GM18868 (cell line): ENCODE results near the gene CTNNAL1.
A peak's percentile ranks its signal among the peaks of the same experiment; 100 is the strongest.
"Not testable (repeated sequence)": the region's sequence is repeated elsewhere in the genome, so short reads cannot be mapped to it uniquely, and the experiment has no call there.

Source experiments
- ATAC-seq: cut with Tn5 transposase; IDR thresholded peaks from one replicate; pipeline ENCODE4 v1.9.1; 2021; ENCODE audit warnings: mild to moderate bottlenecking, moderate library complexity; ENCODE audit not compliant: unreplicated experiment

Gene CTNNAL1

GRCh38 chr9:109012876-109013678, at the start of gene CTNNAL1:
TSS of gene CTNNAL1 (minus strand) at chr9:109013499. CDS start at chr9:109013442, 57 bp downstream.
- peak; percentile 62 for ATAC-seq

GRCh38 chr9:109062543-109062942, 49.2 kb upstream of the CTNNAL1 start:
- no peak for ATAC-seq

GRCh38 chr9:109060191-109060590, 46.9 kb upstream of the CTNNAL1 start:
- ATAC-seq: no peak

- not testable (repeated sequence) for ATAC-seq
Observed at GRCh38 chr9:109053121-109053520, 39.8 kb upstream of the CTNNAL1 start.

- no peak for ATAC-seq
Observed at GRCh38 chr9:109052416-109052815, 39.1 kb upstream of the CTNNAL1 start.

- ATAC-seq: no peak
Observed at GRCh38 chr9:109051733-109052132, 38.4 kb upstream of the CTNNAL1 start.

GRCh38 chr9:109050444-109050843, 37.1 kb upstream of the CTNNAL1 start:
- no peak for ATAC-seq

GRCh38 chr9:109048822-109049221, 35.5 kb upstream of the CTNNAL1 start:
- no peak for ATAC-seq

- no peak for ATAC-seq
Observed at GRCh38 chr9:109047259-109047658, 34.0 kb upstream of the CTNNAL1 start.

GRCh38 chr9:109046346-109046745, 33.0 kb upstream of the CTNNAL1 start:
- no peak for ATAC-seq

GRCh38 chr9:109043578-109043977, 30.3 kb upstream of the CTNNAL1 start:
- no peak for ATAC-seq

GRCh38 chr9:109040571-109040970, 27.3 kb upstream of the CTNNAL1 start:
- ATAC-seq: no peak

GRCh38 chr9:109039539-109039938, 26.2 kb upstream of the CTNNAL1 start:
- ATAC-seq: no peak

- ATAC-seq: no peak
Observed at GRCh38 chr9:109037946-109038715, 24.8 kb upstream of the CTNNAL1 start.

GRCh38 chr9:109036744-109037680, 23.7 kb upstream of the CTNNAL1 start:
- ATAC-seq: no peak

- ATAC-seq: no peak
Observed at GRCh38 chr9:109035684-109036423, 22.6 kb upstream of the CTNNAL1 start.

GRCh38 chr9:109033941-109034700, 20.8 kb upstream of the CTNNAL1 start:
- ATAC-seq: no peak

GRCh38 chr9:109031241-109031640, 17.9 kb upstream of the CTNNAL1 start:
- no peak for ATAC-seq

GRCh38 chr9:109030426-109030825, 17.1 kb upstream of the CTNNAL1 start:
- ATAC-seq: no peak

GRCh38 chr9:109028457-109028856, 15.2 kb upstream of the CTNNAL1 start:
- no peak for ATAC-seq
